HG03103 (cell line): ENCODE data around the gene NOVA2.

Experiments used
- ATAC-seq: cut with Tn5 transposase; IDR thresholded peaks from one replicate; pipeline ENCODE4 v1.9.1; 2021; ENCODE audit warnings: low read depth; ENCODE audit not compliant: unreplicated experiment

The NOVA2 gene

GRCh38 chr19:45967246-45967645, 6.4 kb downstream of the NOVA2 start:
- ATAC-seq, result no peak

GRCh38 chr19:45962021-45962420, 11.6 kb downstream of the NOVA2 start:
- ATAC-seq, result no peak

GRCh38 chr19:45960595-45961235, 12.9 kb downstream of the NOVA2 start:
- ATAC-seq, result no peak

DNA sequence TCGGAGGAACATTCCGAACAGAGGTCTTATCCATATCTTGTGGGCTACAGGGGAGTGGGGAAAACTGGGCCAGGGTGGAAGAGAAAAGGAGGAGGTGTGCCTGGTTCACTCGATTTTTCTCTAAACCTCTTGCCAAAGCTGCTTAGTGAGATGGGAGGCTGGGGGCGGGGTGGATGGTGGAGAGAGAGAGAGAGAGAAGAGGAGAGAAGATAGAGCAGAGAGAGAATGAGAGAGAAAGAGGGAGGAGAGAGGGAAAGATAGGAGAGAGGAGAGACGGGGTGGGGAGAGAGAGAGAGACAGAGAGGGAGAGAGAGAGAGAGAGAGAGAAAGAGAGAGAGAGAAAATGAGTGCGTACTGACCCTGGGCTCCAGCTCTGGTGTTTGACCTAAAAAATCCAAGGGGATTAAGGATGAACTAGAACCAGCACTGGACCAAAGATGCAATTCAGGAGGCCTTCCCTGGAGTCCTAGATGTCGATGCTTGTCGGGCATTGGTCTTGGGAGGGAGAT, 14.1 kb downstream of the NOVA2 start:
- no peak for ATAC-seq

GRCh38 chr19:45958769-45959516, 14.7 kb downstream of the NOVA2 start:
- ATAC-seq, result no peak

GRCh38 chr19:45958320-45958719, 15.3 kb downstream of the NOVA2 start:
- no peak for ATAC-seq

DNA sequence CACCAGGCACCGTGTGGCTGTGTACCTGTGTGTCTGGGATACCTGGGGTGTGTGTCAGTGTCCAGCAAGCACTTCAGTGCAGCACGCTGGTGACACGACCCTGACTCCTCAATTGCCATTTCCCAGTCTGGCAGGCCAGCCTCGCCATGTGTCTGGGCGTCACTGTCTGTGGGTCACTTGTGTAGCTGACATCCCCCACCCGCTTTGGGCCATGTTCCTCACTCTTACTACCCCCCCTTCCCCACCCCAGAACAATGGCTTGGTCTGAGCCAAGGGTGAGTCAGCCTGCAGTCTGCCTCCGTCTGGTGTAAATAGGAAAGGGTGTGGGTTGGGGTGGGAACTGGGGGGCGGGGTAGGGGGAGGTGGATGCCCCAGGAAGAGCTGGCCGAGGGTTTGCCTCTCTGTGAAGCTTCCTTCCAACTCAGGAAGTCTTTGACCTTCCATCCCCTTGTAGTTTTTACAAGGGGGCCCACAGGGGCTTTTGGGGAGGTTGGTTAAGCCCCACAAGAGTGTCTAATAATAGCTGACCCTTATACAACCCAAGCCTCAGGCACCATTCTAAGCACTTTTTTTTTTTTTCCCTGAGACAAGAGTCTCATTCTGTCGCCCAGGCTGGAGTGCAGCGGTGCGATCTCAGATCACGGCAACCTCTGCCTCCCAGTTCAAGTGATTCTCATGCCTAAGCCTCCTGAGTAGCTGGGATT, 17.6 kb downstream of the NOVA2 start:
- no peak for ATAC-seq

GRCh38 chr19:45954156-45954555, 19.5 kb downstream of the NOVA2 start:
- ATAC-seq, result no peak

- no peak for ATAC-seq
Measured at GRCh38 chr19:45953676-45954075, 20.0 kb downstream of the NOVA2 start.

GRCh38 chr19:45952686-45953505, 20.8 kb downstream of the NOVA2 start:
- no peak for ATAC-seq

- no peak for ATAC-seq
Measured at GRCh38 chr19:45952341-45952685, 21.4 kb downstream of the NOVA2 start.

DNA sequence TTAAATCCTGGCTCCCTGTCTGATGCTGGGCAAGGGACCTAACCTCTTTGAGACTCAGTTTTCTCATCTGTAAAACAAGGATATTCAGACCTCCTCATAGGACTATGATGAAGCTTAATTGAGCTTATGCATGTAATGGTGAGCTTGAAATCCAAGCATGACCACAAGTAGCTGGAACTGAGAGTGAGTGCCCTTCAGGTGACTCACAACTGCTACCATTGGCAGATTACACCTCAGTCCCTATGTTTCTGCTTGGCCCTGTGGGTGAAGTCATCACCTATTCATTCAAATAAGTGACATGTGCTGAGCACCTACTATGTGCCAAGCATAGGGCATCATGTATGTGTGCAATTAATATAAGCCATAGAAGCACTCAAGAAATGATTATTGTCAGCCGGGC, 25.7 kb downstream of the NOVA2 start:
- no peak for ATAC-seq

GRCh38 chr19:45940515-45940805, 33.2 kb downstream of the NOVA2 start:
- no peak for ATAC-seq

- ATAC-seq, result no peak
Measured at GRCh38 chr19:45939792-45940514, 33.7 kb downstream of the NOVA2 start.

- ATAC-seq, result no peak
Measured at GRCh38 chr19:45938733-45939319, 34.8 kb downstream of the NOVA2 start.

GRCh38 chr19:45935267-45935666, 38.4 kb downstream of the NOVA2 start:
- no peak for ATAC-seq

DNA sequence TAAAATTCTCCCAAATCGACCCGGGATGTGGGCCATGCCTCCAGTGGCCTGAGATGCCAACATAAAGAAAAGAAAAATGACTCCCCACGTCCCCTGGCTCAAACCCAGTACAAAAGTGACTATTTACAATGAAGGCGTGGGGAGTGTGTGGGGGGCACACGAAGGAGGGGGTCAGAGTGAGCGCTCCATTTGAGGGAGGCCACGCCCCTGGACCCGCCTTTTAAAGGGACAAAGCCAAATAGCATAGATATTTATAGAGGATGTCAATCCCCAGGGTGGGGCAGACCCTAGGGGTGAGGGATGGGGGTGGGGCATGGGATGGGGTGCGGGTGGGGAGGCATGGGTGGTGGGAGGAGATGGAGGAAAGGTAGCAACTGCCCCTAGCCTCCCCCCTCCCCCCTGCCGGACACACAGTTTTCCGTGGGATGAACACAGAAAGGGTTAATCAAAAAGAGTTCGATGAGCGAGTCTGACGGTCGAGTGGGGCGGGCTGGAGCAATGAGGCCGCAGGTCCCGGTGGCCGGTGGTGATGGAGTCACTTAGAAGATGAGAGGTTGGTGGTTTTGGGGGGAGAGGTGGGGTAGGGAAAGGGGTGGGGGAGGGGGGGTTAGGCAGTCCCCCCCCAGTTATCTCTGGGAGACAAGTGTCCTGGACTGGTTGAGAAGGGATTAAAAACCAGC, 39.0 kb downstream of the NOVA2 start:
- no peak for ATAC-seq

GRCh38 chr19:45933759-45934158, 39.9 kb downstream of the NOVA2 start:
- no peak for ATAC-seq

DNA sequence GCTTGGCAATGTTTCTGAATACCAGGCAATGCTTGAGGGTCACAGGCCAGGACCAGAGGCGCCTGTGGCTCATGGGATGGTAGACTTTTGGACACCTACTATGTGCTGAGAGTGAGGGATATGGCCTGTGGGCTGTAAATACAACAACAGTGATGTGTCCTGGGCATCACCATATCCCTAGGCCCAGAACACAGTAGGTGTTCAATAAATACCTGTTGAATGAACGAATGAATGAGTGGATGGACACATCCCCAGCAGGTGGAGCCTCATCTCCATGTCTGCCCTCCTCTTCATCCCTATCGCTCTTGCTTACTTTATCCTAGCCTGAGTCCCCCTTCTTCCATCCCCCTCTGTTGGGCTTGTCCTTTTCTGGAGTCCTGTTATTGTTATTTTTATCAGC, 42.6 kb downstream of the NOVA2 start:
- no peak for ATAC-seq
